Posterior cingulate gyrus (tissue), 11 donors: ENCODE results near the gene DLL1.

ENCODE experiments used
- DNase-seq, 10 donors: peaks; one replicate each; pipeline versions ENCODE4 v3.0.0 to v3.0.0-alpha.2; 2020 to 2021; ENCODE audit warnings: mixed read lengths in 3 of 10
- intact Hi-C: fragments of 100-400 bp; cut with DNase I; formaldehyde crosslinking; loops from one replicate; pipeline ENCODE4 v1.15.1; 2023

The DLL1 gene

DNA sequence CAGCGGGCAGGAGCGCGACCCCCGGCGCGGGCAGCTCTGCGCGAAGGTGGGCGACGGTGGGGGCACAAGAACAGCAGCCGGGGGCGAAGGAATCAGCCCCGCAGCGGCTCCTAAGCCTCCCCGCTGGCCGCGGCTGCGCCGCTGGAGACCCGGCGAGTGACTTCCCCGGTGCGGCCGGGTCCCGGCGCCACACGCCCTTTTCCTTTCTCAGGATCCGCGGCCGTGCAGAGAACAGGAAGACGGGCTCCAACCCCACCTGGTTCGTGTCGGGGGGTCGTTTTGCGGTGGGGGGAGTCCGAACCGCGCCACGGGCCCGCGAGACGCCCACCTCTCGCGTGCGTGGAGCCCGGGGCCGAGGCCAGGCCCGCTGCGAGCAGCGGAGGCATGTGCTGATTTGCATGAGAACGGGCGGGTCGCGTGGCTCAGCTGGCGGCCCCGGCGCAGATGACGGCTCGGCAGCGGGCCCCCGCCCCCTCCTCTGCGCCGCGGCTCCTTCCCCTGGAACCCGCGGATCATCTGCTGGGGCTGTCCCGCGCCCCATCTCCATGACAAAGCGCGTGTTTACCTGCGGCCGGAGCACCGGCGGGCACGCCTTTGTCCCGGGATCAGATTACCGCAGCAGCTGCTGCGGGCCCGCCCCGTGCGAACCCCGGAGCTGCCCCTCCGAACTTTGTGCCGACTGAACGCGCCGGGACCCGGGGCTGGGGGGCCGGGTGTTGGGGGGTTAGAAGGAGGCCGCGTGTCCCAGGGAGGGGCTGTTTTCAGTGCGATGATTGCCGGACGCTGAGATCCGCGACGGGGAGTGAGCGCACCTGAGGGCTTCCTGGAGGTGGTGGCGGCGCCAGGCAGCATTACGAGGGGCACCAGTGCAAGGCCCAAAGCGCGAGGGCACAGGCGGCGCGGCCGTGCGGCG is 4.9 kb upstream of the DLL1 start:
- peak in 4 of 10 donors; percentile 65 to 91 (median 75) for DNase-seq
- intact Hi-C loops, result loop anchor here (10.0 kb wide), 2 partner anchors 229 to 501 kb away; no protein-coding TSS in a partner anchor

DNA sequence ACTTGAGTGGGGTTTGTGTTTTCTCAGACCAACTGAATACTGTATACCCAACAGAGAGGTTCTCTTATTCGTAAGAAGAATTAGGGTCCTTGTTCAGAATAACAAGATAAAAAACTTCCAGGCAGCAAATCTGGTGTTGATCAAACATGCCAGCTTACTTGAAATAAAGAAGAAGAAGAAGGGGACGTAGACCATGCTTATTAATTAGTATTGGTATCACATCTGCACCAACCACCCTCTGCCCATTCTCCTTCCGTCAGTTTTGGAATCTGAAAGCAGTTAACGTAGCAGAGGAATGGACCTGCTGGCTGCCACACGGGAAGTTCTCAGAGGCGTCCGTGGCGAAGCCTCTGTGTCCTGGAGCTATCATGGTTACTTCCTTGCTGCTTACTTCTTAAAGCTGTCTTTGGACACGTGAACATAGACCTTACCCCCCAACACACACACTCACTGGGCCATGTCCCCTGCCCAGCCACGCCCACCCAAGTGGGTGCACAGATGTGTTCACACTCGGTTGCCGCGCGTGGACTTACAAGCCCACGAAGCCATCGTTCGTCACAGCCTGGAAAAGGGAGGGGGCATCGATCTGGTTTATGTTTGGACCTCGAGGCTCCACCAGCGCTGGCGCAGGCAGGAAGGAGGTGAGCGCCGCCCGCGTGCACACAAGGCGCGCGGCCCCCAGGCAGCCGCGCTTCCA is 4.1 kb upstream of the DLL1 start:
- intact Hi-C loops, result loop anchor here (5.0 to 10.0 kb wide), 4 partner anchors 118 to 500 kb away; no protein-coding TSS in a partner anchor
- peak in 3 of 10 donors; percentile 61 to 79 (median 65) for DNase-seq

DNA sequence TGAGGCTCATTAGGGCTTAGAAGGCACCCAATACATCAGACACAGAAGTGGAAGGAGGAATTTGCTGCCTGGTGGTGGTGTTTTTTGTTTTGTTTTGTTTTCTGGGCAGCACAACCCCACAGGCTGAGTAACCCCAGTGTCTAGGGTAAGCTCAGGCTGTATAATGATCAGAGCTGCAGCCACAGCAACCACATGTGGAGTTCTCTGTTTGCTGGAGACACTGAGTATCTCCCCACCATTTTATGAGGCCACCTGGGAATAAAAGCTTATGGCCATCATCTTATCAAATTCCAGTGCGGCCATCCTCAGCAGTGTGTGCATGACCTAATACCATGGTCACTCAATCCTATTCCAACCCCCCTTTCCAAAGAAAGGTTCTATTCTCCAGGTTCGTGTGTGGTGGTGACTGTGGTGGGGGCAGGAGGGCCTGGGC is 3.4 kb upstream of the DLL1 start:
- intact Hi-C loops, result loop anchor here (5.0 to 10.0 kb wide), 4 partner anchors 117 to 500 kb away; no protein-coding TSS in a partner anchor

DNA sequence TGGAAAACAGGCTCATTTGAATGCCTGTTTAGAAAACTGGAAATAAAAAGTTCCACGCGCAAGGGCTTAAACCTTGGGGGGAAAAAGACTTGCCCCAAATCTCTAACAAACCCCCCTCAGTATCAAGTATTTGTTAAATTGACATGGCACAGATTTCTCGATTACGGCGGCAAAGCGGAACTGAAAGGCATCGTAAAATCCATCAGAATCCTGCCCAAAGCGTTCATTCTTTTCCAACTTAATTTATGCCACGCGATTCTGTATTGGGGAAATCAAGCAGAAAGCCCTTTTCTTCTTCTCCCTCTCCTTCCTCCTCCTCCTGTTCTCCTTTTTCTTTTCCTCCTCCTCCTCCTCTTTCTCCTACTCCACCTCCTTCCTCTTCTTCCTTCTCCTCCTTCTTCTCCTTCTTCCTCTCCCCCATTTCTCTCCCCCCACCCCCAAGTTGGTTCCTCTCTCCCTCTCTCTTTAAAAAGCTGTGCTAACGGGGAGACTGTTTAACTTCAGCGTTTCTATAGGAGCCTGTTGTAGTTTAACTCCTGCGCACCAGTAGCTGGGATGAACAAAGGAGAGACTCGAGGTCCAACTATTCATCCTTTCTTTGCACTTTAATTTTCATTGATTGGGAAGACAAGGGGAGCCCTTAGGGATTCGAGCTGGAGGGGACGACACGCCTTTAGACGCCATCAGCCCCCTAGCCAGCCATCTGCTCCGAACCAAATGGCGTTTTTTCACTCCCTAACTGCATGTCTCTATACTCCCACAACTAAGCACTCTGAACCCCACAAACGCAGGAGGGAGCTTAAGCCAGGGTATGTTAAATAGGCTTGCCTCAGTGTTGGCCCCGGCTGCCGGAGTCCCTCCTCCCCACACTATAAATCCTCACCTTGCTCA is 2.7 kb upstream of the DLL1 start:
- DNase-seq, result no peak
- intact Hi-C loops, result loop anchor here (5.0 to 10.0 kb wide), 4 partner anchors 116 to 499 kb away; no protein-coding TSS in a partner anchor

More for the DNA sequence above, 3.4 kb upstream of the DLL1 start:
- DNase-seq, result no peak

DNA sequence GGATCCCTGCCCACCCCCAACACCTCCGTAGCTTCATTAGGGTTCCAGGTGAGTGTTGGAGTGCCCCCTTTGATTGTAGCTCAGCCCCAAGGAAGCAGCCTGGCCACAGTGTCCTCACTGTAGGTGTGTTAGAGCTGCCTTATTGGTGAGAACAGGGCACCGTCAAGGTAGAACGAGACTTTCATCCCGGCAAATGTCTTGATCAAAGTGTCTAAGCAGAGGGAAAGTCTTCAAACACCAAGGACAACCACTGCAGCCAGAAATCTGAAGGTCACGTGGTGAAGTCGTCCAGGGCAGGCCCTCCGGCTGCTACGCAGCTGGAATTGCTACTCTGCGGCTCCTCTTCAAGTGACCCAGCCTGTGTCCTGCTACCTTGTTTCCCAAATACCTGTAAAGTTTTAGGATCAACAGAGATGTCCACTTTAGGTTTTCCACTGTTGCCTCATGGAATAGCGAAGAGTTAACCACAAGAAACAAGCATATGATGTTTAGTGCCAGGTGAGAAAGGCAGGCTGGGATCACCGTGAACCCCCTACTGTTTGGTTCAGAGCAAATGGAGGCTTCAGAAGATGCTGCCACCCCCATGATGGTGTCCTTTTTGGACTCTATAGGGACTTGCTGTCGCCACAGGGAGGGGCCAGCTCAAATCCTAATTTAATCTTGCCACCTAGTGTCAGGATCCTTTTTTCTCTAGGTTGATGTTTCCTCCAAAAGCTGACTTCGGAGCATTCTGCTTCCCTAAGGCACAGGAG is 1.7 kb upstream of the DLL1 start:
- intact Hi-C loops, result loop anchor here (5.0 to 10.0 kb wide), 4 partner anchors 115 to 498 kb away; no protein-coding TSS in a partner anchor
- DNase-seq, result peak in 2 of 10 donors; percentile 43 to 59

DNA sequence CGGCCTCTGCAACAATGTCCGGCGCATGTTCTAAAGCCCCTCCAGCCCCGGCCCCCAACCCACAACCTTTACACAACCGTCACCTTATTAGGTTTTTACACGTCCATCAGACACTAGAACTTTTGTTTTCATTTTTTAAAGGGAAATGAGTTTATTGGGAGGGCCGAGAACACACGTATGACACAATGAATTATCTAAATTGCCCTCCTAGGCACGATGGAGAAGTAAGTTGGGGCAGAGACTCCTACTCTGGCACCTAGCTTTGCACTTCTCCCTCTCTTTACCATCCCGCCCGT is 1.2 kb upstream of the DLL1 start:
- no peak for DNase-seq
- intact Hi-C loops, result loop anchor here (5.0 to 10.0 kb wide), 4 partner anchors 115 to 497 kb away; no protein-coding TSS in a partner anchor

DNA sequence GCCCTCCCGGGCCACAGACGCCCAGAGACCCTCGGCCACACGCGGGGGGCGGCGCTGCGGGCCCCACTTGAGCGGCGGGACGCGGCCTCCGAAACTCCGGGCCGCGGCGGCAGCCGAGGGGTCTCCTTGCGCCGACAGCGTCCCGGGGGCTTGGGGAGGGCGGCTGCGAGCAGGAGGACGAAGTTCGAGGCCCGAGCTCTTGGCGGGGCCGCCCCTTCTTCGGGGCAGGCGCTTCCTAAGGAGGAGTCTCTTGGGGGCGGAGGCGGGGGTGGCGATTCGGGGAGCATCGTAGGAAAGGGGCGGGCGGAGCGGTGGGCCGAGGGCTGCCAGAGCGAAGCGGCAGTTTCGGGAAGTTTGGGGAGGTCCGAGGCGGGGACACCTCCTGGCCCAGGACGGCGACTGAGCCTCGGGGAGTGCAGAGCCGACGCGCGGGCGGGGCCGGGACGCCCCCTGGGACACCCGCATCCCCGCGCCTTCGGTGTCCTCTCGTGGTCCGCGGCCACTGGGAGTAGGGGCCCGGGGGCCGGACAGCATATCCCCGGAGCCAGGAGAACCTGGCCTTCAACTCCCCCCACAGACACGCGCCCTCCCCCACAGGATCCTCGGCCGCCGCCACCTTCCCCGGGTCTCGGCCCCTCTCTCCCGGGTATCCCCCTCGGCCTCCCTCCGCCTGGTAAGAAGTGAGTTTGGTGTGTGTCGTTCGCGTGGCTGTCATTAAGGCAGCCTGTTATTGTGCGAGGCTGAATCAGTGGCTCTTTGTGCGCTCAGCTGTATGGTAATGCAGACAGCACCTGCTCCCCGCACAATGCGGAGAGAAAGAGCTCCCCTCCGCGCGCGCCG is 613 bp upstream of the DLL1 start:
- DNase-seq, result peak; percentile 65 to 97 (median 82)
- intact Hi-C loops, result loop anchor here (2.0 to 10.0 kb wide), 5 partner anchors 114 to 497 kb away; no protein-coding TSS in a partner anchor

DNA sequence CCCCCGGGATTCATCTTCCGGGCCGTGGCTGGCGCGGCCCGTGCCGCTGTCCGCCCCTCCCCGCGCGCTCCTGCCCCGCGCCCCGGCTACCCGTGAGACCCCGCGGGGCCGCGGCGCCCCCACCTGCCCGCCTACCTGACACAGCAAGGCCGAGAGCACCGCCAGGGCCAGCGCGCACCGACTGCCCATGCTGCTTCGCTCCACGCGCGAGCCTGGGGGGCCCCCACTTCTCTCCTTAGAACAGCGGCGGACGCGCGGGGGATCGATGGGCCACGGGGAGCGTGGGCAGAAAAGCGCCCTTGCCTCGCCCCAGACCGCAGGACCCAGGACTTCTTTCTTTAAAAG is 955 bp downstream of the DLL1 start:
- DNase-seq, result peak in 4 of 10 donors; percentile 40 to 86 (median 78)

DNA sequence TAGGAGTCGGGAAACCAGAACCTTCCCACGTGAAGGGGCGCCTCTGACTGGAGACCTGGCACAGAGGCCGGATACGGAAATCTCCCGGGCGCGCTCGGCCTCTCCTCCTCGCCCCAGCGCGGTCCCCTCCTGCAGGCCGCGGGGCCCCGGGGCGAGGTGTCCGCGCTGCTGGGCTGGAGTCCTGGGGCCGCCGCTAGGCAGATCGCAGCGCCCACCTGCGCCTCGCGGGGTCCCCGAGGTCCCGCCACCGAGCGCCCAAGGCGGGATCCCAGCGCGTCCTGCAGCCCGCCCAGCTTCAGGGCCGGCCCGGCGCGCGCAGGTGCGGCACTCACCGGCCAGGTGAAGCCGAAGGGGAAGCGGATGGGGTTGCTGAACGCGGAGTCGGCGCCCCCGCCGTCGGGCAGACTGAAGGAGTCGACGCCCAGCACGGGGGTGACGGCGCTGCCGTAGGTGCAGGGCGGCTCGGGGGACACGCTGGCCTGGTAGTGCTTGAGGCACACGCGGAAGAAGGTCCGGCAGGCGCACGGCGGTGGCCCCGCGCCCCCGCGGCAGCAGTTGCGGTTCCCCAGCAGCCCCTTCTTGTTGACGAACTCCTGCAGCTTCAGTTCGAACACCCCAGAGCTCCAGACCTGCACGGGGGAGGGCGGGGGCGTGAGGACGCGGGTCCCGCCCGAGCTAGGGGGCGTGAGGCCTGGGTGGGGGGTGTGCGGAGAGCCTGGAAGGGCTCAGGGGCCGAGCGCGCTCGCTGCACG is 1.5 kb downstream of the DLL1 start:
- intact Hi-C loops, result loop anchor here (5.0 kb wide), 1 partner anchor 42 kb away; no protein-coding TSS in a partner anchor
- peak in 2 of 10 donors; percentile 55 to 72 for DNase-seq

More for the DNA sequence above, 955 bp downstream of the DLL1 start:
- intact Hi-C loops, result loop anchor here (1.0 to 10.0 kb wide), 7 partner anchors 28 to 495 kb away; no protein-coding TSS in a partner anchor

DNA sequence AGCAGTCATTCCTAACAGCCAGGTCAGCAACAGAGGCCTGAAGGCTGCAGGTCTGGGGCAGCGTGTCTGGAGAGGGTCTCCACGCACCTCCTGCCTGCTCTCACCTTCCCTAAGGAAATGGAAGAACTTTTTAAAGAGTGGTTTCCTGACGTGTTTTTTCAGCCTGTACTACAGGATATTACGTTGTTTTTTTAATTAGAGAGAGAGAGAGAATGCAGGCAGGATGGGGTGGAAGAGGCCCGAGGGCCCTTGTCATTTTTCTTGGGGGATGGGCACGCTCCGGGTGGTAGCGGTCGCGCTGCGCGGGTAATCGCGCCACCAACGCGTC is 2.1 kb downstream of the DLL1 start:
- intact Hi-C loops, result loop anchor here (5.0 kb wide), 1 partner anchor 42 kb away; no protein-coding TSS in a partner anchor

DNA sequence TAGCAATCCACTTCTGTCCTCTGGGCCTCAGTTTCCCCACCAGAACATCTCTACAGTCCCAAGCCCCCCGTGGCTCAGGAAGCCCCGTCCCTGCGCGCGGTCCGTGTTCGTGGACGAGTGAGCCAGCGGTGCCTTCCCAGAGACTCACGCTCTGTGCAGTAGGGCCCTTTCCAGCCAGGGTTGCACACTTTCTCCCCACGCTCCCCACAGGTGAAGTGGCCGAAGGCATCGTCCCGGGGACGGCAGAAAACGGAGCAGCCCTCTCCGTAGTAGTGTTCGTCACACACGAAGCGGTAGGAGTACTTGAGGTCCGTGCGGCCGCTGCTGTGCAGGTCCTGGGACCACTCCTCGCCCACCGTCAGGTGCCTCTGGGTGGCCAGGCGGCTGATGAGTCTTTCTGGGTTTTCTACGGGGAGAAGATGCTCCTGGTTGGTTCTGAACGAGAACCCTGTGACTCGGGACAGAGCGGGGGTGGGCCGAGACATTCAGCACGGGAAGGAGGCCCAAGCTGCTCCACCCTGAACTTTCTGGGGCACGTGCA is 2.7 kb downstream of the DLL1 start:
- intact Hi-C loops, result loop anchor here (5.0 kb wide), 1 partner anchor 41 kb away; no protein-coding TSS in a partner anchor
- peak in 2 of 10 donors; percentile 76 to 80 for DNase-seq

More for the DNA sequence above, 2.1 kb downstream of the DLL1 start:
- DNase-seq, result no peak

DNA sequence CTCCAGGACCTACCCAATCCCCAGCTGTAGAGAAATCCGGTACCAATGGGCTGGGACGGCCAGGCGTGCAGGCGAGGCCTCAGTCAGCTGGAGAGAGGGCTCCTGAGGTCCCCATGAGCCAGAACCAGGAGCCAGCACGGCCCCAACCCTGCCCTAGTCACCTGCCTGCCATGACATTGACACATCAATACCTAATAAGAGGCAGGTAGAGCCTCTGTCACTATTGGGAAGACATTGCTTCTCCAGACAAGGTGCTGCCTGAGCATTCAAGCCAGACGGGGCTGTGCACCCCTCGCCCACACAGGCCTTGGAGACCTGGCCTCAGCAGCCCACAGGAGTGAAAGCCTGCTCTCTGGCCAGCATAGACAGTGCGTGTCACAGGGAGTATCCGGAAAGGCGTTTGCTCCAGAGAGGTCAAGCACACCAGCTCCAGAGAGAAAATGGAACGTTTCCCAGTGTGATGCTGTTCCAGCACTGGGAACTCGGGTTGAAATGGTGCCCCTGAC is 3.5 kb downstream of the DLL1 start:
- intact Hi-C loops, result loop anchor here (5.0 kb wide), 1 partner anchor 40 kb away; no protein-coding TSS in a partner anchor
- peak in 3 of 10 donors; percentile 37 to 74 (median 43) for DNase-seq

DNA sequence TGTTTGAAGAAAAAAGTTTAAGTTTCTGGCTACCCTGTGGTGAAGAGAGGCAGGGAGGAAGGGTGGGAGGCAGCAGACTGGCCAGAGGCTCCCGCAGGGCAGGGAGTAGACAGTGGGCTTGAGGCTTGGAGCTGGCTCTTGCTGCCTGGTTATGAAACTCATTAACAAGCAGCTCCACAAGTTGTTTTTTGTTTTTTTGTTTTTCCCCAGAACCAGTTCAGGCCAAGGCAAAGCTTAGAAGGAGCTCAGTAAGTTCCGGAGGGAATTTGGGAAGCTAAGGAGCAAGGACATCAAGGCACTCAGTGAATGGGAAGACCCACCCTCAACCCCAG is 4.0 kb downstream of the DLL1 start:
- intact Hi-C loops, result loop anchor here (5.0 kb wide), 1 partner anchor 40 kb away; no protein-coding TSS in a partner anchor

DNA sequence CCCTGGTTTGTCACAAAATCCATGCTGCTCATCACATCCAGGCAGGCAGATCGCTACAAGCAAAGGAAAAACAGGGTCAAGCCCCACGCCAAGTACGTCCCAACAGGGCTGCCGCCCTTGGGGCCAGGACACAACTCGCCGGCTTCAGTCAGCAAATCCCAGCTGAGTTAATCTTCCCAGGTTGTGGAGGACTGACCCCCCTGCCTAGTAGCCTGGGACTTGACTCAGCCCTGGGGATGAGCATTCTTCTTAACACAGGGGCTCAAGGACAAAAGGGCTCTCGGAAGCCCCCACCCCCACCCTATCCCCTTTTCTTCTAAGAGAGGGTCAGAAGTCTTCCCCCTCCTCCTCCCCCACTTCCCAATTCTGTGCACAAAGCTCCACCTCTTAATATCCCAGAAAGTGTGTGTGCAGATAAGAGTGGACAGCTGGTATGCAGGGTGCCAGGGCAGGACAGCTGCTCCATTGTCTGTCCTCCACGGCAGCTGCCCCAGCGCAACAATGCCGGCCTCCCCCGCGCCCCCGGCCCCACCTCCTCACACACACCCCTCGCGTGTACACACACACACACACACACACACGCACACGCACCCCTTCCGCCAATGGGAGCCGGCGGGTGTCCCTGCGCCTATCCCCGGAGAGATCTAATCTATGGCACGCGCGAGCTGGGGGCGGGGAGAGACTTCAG is 4.5 kb downstream of the DLL1 start:
- DNase-seq, result peak; percentile 55 to 96 (median 74)
- intact Hi-C loops, result loop anchor here (5.0 kb wide), 1 partner anchor 39 kb away; no protein-coding TSS in a partner anchor

More for the DNA sequence above, 4.0 kb downstream of the DLL1 start:
- no peak for DNase-seq

DNA sequence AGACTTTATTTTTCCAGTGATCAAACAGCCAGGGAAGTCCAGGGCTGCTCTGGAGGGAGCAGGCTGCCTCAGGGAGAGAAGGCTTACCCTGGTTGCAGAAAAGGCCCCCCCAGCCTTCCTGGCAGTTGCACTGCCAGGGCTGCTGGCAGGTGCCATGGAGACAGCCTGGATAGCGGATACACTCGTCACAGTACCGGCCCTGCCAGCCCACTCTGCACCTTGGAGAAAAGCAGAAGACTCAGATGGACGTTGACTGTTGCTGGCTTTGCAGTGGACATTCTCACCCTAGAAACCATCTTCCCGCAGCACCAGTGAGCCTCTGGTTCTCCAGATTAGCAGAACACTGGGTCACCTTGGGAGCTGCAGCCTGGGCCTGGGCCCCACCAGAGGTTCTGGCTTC is 5.4 kb downstream of the DLL1 start:
- intact Hi-C loops, result loop anchor here (5.0 kb wide), 1 partner anchor 38 kb away; no protein-coding TSS in a partner anchor
- DNase-seq, result peak in 2 of 10 donors; percentile 57 to 67

DNA sequence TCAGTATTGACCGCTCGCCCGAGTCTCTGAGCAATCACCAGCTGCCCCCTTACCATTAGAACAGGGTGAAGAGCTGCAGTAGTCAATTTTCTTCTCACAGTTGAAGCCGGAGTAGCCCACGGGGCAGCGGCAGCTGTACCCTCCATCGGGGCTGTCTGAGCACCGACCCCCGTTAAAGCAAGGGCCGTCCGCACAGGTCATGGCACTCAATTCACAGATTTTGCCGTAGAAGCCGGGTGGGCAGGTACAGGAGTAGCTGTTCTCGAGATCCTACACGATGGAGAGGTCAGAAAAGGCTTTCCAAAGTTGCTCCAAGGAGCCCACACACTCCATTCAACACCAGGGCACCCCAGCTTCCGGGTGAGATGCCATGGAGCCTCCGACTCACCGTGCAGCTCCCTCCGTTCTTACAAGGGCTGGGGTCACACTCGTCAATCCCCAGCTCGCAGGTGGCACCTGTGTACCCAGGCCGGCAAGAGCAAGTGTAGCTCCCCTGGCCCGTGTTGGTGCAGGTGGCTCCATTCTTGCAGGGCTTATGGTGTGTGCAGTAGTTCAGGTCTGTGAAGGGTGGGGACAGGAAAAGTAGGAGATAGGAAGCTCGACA is 5.9 kb downstream of the DLL1 start:
- intact Hi-C loops, result loop anchor here (5.0 kb wide), 1 partner anchor 38 kb away; no protein-coding TSS in a partner anchor
- DNase-seq, result peak in 3 of 10 donors; percentile 57 to 63 (median 57)
